ENCODE measurements around the gene ANO9. TPM values are rescaled to one million over a fixed set of nuclear protein-coding genes. Genes with fewer than 3 reads are reported as not detected.
A peak's percentile ranks its signal among the peaks of the same experiment; 100 is the strongest.

The ANO9 gene
- total and polyA plus RNA-seq, 5 donors, result 0.14 to 0.46 (median 0.20) TPM

GRCh38 chr11:396948-397548 is 44.8 kb downstream of the ANO9 start:
- Histone ChIP-seq H3K27me3 (ENCODE audit: control insufficient read depth, insufficient read depth) (no peaks in the 10 kb centered on the region), H3K9me3 (ENCODE audit: control insufficient read depth, low read length) (no peaks in the 10 kb centered on the region), H3K4me3 (ENCODE audit: low read length) (no peak overlapping the region), H3K4me1 (ENCODE audit: control insufficient read depth, insufficient read depth, low read length) (no peaks in the 10 kb centered on the region), H3K27ac (ENCODE audit: low read length) (no peak overlapping the region)
- peak; percentile 72 to 89 (median 89) for DNase-seq
- ATAC-seq, result peak; percentile 75 to 83
- WGBS, result 47% methylated on average over 43 of the region's 43 CpGs
- intact Hi-C loops (cut with DNase I), result no loop called here

GRCh38 chr11:396511-396947 is 45.3 kb downstream of the ANO9 start:
- Histone ChIP-seq H3K4me3 (ENCODE audit: low read length) (no peak overlapping the region), H3K9me3 (ENCODE audit: control insufficient read depth, low read length) (no peaks in the 10 kb centered on the region), H3K4me1 (ENCODE audit: control insufficient read depth, insufficient read depth, low read length) (no peaks in the 10 kb centered on the region), H3K27me3 (ENCODE audit: control insufficient read depth, insufficient read depth) (no peaks in the 10 kb centered on the region), H3K27ac (ENCODE audit: low read length) (no peak overlapping the region)
- WGBS, result 49% methylated on average over 23 of the region's 23 CpGs
- ATAC-seq, result peak; percentile 24 to 33
- intact Hi-C loops (cut with DNase I), result no loop called here
- DNase-seq, result no peak

DNA sequence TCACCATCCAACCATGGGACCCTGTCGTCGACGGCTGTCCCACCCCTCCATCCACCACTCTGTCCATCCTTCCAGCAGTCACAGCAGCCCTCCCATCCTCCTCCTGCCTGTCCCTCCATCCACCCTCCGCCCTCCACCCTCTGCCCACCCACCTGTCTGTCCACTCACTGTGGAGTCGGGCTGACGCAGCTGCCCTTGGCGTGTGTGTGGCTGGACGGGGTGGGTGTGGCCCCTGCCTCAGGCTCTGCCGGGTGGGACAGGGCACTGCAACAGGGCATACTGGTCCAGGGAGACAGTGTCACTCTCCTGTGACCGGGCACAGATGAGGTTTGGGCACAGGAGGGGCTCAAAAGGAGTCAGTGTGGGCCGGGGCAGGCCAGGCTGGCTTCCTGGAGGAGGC is 45.9 kb downstream of the ANO9 start:
- no peak overlapping the region for H3K4me3 ChIP-seq (ENCODE audit: low read length)
- no peaks in the 10 kb centered on the region for H3K9me3 ChIP-seq (ENCODE audit: control insufficient read depth, low read length)
- ATAC-seq (no peak), DNase-seq (no peak)
- H3K27me3 ChIP-seq (ENCODE audit: control insufficient read depth, insufficient read depth), result no peaks in the 10 kb centered on the region
- H3K27ac ChIP-seq (ENCODE audit: low read length), result no peak overlapping the region
- 68% methylated on average over 11 of the region's 11 CpGs for WGBS
- intact Hi-C loops (cut with DNase I), result no loop called here
- H3K4me1 ChIP-seq (ENCODE audit: control insufficient read depth, insufficient read depth, low read length), result no peaks in the 10 kb centered on the region

- H3K27me3 ChIP-seq (ENCODE audit: control insufficient read depth, insufficient read depth), result no peaks in the 10 kb centered on the region
- intact Hi-C loops (cut with DNase I), result no loop called here
- H3K4me1 ChIP-seq (ENCODE audit: control insufficient read depth, insufficient read depth, low read length), result no peaks in the 10 kb centered on the region
- no peaks in the 10 kb centered on the region for H3K9me3 ChIP-seq (ENCODE audit: control insufficient read depth, low read length)
- DNase-seq, result no peak
- WGBS, result 75% methylated on average over 25 of the region's 25 CpGs
- H3K4me3 ChIP-seq (ENCODE audit: low read length), result no peak overlapping the region
- no peak overlapping the region for H3K27ac ChIP-seq (ENCODE audit: low read length)
- no peak for ATAC-seq
Observed at GRCh38 chr11:394858-395655, 46.8 kb downstream of the ANO9 start.

DNA sequence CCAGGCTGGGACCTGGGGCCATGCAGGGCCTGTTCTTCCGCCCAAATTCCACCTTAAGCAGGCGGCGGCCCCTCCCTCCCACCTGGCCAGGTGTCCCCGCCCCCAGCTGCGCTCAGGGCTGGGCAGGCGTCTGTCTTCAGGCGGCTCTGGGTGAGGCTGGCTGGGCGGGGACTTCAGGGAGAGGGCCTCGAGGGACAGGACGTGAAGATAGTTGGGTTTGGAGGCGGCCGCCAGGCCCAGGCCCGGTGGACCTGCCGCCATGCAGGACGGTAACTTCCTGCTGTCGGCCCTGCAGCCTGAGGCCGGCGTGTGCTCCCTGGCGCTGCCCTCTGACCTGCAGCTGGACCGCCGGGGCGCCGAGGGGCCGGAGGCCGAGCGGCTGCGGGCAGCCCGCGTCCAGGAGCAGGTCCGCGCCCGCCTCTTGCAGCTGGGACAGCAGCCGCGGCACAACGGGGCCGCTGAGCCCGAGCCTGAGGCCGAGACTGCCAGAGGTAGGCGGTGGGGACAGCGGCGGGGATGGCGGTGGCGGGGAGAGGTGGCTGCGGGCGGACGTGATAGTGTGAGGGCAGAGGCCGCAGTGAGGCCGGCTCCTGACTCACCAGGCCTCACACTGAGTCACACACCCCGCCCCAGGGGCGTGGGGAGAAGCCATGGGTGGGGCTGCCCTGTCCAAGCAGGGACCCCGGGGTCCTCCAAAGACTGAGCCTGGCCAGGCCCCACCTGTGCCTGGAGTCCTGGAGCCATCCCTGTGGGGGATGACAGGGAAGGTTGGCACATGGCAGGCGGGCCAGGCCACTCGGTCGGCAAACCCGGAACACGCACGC is 47.6 kb downstream of the ANO9 start, which contains the start of gene PKP3:
TSS of gene PKP3 (plus strand) at position 176 of the 824 bp plus-strand sequence. CDS start at position 260, 84 bp downstream.
- no peaks in the 10 kb centered on the region for H3K4me1 ChIP-seq (ENCODE audit: control insufficient read depth, insufficient read depth, low read length)
- intact Hi-C loops (cut with DNase I), result no loop called here
- H3K27me3 ChIP-seq (ENCODE audit: control insufficient read depth, insufficient read depth), result no peaks in the 10 kb centered on the region
- no peak within 1 kb of the TSS for H3K4me3 ChIP-seq (ENCODE audit: low read length)
- no peak within 1 kb of the TSS for H3K27ac ChIP-seq (ENCODE audit: low read length)
- WGBS, result 59% methylated on average over 57 of the region's 57 CpGs
- no peaks in the 10 kb centered on the region for H3K9me3 ChIP-seq (ENCODE audit: control insufficient read depth, low read length)
- ATAC-seq (peak; percentile 30 to 58), DNase-seq (no peak)

GRCh38 chr11:393219-394033 is 48.4 kb downstream of the ANO9 start:
- H3K4me3 ChIP-seq (ENCODE audit: low read length), result no peak overlapping the region
- intact Hi-C loops (cut with DNase I), result no loop called here
- no peak overlapping the region for H3K27ac ChIP-seq (ENCODE audit: low read length)
- DNase-seq (no peak), ATAC-seq (no peak)
- 85% methylated on average over 17 of the region's 17 CpGs for WGBS
- no peaks in the 10 kb centered on the region for H3K27me3 ChIP-seq (ENCODE audit: control insufficient read depth, insufficient read depth)
- no peaks in the 10 kb centered on the region for H3K4me1 ChIP-seq (ENCODE audit: control insufficient read depth, insufficient read depth, low read length)
- no peaks in the 10 kb centered on the region for H3K9me3 ChIP-seq (ENCODE audit: control insufficient read depth, low read length)

DNA sequence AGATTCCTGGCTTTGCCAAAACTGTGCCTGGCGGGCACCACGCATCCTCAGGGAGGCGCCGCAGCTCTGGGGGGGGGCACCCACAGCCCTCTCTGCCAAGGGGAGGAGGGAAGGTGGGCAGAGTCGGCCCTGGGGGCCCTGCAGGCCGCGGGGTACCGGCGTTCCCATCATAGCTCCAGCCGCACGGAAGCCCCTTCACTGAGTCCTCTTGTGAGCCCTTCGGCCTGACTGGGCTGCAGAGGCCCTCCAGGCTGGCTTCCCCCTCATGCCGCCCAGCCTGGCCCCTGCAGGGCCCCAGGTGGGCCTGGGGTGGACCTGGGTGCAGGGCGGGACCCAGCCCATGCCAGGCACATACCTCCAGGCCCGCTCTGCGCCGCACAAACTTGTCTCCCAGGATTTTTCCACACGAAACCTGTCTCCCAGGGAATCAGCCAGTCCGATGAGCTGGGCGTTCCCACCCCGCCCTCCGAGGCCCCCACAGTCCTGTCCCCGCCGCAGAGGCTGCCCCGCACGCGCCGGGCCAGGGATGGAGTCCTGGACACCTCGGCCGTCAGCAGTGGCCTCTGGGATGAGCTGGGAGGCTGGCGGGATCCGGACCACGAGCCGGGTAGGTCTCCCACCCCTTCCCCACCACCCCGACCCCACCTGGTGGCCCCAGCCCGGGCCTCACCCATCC is 49.6 kb downstream of the ANO9 start:
- Histone ChIP-seq H3K27me3 (ENCODE audit: control insufficient read depth, insufficient read depth) (no peaks in the 10 kb centered on the region), H3K4me1 (ENCODE audit: control insufficient read depth, insufficient read depth, low read length) (no peaks in the 10 kb centered on the region), H3K9me3 (ENCODE audit: control insufficient read depth, low read length) (no peaks in the 10 kb centered on the region), H3K4me3 (ENCODE audit: low read length) (no peak overlapping the region), H3K27ac (ENCODE audit: low read length) (no peak overlapping the region)
- ATAC-seq (no peak), DNase-seq (no peak)
- WGBS, result 90% methylated on average over 36 of the region's 36 CpGs
- intact Hi-C loops (cut with DNase I), result no loop called here

GRCh38 chr11:391117-392017 is 50.4 kb downstream of the ANO9 start:
- no peaks in the 10 kb centered on the region for H3K4me1 ChIP-seq (ENCODE audit: control insufficient read depth, insufficient read depth, low read length)
- ATAC-seq (no peak), DNase-seq (peak in 1 of 3 donors; percentile 32)
- WGBS, result 76% methylated on average over 38 of the region's 38 CpGs
- no peak overlapping the region for H3K4me3 ChIP-seq (ENCODE audit: low read length)
- intact Hi-C loops (cut with DNase I), result no loop called here
- no peak overlapping the region for H3K27ac ChIP-seq (ENCODE audit: low read length)
- H3K27me3 ChIP-seq (ENCODE audit: control insufficient read depth, insufficient read depth), result no peaks in the 10 kb centered on the region
- H3K9me3 ChIP-seq (ENCODE audit: control insufficient read depth, low read length), result no peaks in the 10 kb centered on the region

- no peak for ATAC-seq
- intact Hi-C loops (cut with DNase I), result no loop called here
- 62% methylated on average over 9 of the region's 11 CpGs for WGBS
Observed at GRCh38 chr11:390175-390574, 51.6 kb downstream of the ANO9 start.

More at GRCh38 chr11:390175-390574, 51.6 kb downstream of the ANO9 start:
- no peak overlapping the region for H3K27ac ChIP-seq (ENCODE audit: low read length)
- peak in 1 of 3 donors; percentile 51 for DNase-seq
- H3K4me1 ChIP-seq (ENCODE audit: control insufficient read depth, insufficient read depth, low read length), result no peaks in the 10 kb centered on the region
- no peaks in the 10 kb centered on the region for H3K9me3 ChIP-seq (ENCODE audit: control insufficient read depth, low read length)
- H3K27me3 ChIP-seq (ENCODE audit: control insufficient read depth, insufficient read depth), result no peaks in the 10 kb centered on the region
- no peak overlapping the region for H3K4me3 ChIP-seq (ENCODE audit: low read length)
